DMS79 treated with DMSO at 0.1 percent for 48 hours (cell line): Measurements from ENCODE around the gene PARVB.
A peak's percentile ranks its signal among the peaks of the same experiment; 100 is the strongest.

Experiments
- DNase-seq: peaks from one replicate; lab custom pipeline; 2025; lab: John Stamatoyannopoulos, UW

Gene PARVB, protein sequence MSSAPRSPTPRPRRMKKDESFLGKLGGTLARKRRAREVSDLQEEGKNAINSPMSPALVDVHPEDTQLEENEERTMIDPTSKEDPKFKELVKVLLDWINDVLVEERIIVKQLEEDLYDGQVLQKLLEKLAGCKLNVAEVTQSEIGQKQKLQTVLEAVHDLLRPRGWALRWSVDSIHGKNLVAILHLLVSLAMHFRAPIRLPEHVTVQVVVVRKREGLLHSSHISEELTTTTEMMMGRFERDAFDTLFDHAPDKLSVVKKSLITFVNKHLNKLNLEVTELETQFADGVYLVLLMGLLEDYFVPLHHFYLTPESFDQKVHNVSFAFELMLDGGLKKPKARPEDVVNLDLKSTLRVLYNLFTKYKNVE

DNA sequence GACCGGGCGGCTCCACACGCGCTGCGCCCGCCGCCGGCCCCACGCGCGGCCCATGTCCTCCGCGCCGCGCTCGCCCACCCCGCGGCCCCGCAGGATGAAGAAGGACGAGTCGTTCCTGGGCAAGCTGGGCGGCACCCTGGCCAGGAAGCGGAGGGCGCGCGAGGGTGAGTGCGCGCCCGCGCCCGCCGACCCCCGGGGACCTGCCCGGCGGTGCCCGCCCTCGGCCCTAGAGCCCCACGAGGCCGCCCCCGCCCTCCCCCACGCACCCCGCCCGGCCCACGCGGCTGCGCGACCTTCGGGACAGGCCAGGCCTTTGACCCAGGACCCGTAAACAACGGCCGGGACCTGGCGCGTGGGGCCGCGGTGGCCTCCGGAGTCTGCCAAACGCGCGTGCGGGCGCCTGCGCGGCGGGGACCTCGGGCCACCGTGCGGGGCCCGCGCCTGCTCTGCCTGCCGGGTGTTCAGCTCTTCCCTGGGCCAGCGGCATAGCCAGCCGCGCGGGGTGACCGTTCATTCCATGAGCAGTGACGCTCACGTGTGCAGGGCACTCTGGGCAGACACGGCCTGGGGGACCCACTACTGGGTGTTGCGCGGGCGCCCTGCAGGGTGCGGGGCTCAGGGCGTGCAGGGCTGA, at the start of gene PARVB:
TSS of gene PARVB (plus strand) at position 15 of the 634 bp plus-strand sequence. CDS start at position 53, 38 bp downstream.
- DNase-seq = no peak

DNA sequence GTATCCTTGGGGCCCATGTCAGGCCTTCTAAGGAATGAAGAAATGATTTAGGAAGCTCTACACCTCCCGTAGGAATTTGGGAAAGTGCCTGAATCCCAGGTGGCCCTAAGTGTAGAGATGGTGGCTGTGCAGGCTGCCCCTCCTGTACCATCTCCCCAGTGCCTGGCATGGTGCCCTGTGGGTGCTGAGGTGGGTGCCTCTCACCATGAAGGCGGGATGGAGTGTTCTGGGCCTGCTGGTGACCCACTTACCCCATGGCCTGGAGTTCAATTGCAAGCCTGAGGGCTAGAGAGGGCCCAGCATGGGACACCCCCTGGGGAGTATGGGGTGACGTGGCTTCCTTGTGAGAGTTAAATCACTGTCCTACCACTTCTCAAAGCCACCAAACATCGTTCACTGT, 49.1 kb upstream of the PARVB start:
- DNase-seq = no peak

DNA sequence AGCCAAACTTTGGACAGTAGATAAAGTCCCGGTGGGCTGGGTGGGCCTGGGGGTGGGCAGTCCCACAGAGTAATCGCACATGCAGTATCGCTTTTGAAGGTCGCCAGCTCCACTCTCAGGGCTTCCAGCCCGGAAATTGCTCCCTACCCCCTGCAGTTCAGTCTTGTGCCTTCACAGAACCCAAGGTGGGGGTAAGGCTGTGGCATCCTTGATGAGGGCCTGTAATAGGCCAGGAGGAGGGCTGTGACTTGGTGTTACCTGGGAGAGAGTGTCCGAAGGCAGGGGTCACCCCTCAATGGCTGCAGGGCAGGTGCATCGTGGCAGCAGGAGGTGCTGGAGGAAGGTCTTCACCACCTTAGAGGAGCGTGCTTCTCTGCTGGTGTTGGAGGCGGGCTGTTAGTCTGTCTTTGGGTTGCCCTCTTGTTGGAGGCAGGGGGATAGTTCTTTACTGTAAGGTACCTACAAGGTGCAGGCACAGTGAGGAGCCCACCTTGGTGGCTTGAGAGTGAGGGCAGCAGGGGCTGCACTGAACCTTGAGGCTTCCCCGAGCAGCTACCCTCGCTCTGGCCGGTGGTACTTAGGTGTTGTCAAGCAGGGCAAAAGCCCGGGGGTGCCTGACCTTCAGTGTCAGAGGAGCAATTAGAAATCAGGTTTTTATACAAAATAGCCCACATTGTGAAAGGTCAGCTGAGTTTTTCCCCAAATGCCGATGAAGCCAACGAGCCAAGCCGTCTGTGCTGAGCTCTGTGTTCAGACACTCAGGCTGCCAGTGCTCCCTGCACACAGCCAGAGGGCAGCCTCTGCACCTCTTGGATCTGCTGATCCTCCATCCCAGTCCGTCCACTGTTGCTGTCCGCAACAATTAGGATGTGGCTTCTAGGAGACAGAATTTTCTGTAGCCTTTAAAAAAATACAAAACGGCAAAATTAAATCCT, 47.0 kb upstream of the PARVB start:
- DNase-seq = no peak

DNA sequence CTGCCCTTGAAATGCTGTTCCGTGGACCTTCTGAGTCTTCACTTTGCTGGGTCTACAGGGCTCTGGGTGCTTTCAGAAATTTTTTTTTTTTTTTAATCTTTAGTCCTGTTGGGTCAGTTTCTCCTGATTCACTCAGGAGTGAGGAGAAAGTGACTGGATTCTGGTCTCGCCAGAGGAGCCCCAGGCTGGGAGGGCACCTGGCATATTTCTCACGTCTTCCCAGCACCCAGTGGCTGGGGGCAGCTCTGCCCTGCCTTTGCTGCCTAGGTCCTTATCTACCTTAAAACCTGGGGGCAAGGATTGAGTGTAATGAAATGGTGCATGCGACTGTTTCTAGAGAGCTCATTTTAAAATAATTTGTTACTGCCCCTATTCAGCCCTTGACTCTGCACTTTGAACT, 45.5 kb upstream of the PARVB start:
- no peak for DNase-seq

DNA sequence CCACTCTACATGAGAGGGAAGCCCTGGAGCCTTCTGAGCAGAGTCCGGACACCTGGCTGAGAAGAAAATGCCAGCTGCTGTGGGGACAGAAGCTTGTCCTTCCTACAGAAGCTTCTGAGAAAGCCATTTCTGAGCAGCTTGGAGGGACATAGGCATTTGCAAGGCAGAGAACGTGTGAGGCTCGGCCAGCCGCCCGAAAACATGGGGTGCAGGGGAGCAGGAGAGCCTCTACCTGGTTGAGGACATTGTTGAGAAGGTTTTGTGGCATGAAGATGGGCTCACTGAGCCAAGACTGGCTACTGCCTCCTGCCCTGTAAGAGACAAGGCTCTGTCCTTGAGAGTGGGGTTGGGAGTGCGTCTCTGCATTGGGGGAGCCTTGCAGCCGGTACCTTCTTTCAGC, 43.5 kb upstream of the PARVB start:
- DNase-seq = no peak

DNA sequence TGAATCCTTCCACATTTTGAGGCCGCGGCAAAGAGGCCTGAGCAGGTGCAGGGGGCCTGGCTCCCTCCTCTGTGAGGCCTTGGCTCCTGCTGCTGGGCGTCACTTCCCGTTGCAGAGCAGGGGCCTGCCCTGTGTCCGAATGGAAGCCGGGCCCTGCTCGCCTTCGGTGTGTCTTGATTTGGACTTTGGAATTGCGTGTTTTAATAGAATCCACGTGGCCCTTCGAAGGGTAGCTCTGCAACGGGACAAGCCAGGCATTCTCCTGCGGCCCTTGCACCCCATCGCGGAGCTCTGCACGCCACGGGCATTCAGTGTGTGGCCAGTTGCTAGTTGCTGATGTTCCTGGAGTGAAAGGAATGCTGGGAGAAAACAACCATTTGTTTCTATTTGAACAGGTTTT, 43.1 kb upstream of the PARVB start:
- no peak for DNase-seq

DNA sequence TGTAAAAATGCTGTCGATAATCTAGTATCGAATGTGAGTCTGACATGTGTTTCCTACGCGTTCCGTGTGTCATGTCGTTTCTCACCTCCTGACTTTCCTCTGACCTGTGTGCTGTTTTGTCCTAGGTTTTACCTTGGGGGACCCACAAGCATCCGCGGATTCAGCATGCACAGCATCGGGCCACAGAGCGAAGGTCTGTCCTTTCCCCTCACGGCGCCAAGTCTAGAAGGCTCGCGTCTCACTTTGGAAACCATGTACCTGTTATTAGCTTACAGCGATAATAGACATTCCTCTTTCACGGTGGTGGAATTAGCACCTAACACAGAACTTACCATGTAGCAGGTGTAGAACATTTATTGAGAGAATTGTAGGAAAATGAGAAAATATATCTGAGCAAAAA, 40.3 kb upstream of the PARVB start:
- no peak for DNase-seq

DNA sequence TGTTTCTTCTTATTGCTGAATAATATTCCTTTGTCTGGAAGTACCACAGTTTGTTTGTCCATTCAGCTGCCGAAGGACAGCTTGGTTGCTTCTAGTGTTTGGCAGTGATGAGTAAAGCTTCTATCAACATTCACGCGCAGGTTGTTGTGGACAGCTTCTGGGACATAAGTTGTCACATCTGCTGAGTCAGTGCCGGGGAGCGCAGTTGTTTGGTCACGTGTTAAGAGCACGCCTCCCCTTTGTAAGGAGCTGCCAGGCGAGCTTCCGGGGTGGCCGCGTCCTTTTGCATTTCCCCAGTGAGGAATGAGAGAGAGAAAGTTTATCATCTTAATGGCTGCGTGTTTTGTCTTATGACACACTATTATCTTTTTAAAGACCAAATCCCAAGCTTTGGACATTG, 38.6 kb upstream of the PARVB start:
- no peak for DNase-seq

DNA sequence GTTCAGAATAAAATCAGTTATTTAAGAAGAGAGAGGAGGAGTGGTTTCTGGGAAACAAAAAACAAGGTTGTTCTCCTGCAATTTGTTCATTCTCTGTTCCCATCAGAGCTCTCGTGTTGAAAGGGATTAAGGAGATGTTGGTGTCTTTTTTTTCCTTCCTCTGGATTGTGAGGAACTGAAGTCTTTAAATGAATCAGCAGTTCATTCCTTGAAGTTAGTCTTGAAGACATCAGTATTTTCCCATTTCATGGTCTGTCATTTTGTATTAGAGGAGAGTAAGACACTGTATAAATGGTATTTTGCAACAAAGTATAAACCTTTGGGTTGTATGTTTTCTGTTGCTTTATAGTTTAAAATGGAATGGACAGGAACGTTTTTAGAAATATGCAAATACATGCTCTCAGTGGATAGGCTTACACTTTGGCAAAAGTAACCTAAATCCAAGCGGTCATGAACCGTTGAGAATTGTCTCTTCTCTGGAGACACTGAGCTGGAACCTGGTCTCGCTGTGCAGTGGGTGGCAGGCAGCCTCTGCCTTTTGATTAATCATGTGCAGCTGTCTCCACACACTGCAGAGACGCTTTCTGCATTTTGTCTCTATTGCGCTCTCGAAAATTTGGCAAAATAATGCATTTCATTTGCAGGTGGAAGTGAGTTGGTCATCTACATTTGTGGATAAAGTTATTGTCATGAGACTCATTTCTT, 35.8 kb upstream of the PARVB start:
- DNase-seq = no peak

DNA sequence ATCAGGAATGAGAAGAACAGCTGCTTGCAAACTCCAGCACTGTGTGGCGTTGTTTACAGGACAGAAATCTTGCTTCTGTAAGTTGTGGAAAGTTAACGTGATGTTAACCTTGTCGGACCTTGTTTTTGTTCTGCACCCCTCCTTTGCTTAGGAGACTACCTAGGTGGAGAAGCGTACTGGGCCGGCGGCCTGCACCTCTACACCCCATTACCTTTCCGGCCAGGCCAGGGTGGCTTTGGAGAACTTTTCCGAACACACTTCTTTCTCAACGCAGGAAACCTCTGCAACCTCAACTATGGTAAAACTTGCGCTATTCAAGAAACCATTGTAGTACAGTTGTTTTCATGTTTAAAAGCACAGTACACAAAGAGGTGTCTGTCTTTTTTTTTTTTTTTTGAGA, 35.1 kb upstream of the PARVB start:
- no peak for DNase-seq

DNA sequence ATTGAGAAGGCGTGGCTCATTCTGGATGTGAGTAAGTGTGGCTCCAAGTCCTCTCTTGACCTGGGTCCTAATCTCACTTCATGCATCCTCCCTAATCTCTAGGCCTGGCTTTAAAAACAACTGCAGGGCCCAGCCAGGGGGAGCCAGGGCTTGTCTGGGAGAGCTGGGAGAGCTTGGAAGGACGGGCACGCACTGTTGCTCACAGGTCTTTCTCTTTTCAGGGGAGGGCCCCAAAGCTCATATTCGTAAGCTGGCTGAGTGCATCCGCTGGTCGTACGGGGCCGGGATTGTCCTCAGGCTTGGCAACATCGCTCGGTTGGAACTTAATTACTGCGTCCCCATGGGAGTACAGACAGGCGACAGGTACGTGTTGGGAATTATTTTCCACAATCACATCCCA, 34.1 kb upstream of the PARVB start:
- DNase-seq = no peak

DNA sequence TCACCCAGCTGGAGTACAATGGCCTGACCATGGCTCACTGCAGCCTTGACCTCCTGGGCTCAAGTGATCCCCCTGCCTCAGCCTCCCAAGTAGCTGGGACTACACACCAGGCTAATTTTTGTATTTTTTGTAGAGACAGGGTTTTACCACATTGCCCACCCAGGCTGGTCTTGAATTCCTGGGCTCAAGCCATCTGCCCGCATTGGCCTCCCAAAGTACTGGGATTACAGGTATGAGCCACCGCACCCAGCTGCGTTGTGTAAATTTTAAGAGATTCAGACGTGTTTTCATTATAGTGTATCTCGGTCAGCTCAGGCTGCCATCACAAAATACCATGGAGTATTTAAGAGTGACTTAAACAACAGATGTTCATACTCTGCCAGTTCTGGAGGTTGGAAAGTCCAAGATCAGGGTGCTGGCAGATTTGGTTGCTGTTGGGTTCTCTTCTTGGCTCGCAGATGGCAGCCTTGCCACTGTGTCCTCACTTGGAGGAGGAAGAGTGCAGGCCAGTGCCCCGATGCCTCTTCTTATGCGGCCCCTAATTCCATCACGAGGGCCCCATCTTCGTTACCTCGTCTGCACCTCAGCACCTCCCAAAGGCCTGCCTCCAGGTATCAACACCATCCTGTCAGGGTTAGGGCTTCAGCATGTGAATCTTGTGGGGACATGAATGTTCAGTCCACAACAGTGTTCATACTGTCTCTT, 32.6 kb upstream of the PARVB start:
- DNase-seq = no peak

DNA sequence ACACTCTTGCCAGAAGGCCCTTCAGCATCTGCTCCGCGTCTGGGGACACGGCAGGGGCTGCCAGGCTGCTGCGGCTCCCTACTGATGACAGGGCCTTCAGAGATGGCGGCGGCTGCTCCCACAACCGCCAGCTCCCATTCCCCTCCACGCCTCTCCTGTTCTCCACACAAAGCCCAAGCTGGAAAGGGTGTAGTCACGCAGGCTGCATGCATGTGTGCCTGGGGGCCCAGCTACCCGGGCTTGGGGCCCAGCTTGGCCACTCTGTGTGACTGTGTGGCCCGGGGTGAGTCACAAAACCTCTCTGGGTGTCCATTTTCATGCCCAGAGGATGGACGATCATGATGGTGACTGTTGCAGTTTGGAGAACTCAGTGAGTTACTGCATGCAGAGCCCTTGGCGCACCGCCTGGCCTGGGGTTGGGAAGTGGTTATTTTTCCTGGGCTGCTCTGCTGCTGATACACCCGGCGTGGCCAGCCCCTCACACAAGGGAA, 31.7 kb upstream of the PARVB start:
- no peak for DNase-seq

DNA sequence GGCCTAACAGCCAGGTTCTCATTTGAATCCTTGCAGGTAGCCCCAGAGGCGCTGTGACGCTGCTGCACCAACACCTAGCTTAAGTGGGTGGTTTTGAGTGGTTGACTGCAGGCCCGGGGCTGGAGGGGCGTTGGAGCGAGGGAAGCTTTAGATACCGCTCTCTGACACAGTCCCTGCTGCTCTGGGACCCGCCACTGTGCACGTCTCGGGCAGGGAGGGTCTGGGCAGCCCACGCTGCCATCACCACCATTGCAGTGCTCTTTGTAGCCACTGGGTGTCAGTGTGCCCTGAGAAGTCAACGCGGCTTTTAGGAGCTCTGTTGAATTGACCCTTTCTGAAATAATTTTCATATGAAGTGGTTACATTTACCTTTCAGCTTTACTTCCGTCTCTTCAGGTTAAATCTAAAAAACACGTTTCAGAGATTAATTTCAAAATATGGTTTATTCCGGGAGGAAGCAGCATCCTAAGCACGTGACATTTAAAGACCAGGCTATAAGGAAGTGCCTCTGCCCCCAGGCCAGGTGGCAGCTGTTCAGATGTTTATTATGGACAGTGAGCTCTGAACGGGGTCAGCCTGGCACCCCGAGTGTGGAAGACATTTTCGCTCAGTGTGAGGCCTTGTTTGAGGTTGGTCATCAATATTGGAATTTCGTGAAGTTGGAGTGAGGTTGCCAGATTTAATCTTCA, 30.9 kb upstream of the PARVB start:
- DNase-seq = peak; percentile 2

DNA sequence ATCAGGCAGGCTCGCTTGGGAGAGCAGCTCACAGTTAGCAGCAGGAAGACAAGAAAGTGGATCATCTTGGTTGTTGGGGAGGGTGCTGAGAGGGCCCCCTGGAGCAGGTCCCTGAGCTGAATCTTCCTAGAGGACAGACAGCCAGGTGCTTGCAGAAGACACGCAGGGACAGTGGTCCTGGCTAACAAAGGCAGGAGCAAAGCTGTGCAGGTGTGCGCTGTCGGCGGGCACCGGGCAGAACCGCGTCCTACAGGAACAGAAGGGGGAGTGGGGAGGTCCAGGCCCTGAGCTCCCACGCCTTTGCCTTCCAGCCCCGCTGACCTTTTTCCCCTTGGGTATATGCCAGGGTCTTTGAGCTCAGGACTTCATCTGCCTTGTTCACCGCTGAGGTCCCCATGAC, 30.1 kb upstream of the PARVB start:
- DNase-seq = no peak

DNA sequence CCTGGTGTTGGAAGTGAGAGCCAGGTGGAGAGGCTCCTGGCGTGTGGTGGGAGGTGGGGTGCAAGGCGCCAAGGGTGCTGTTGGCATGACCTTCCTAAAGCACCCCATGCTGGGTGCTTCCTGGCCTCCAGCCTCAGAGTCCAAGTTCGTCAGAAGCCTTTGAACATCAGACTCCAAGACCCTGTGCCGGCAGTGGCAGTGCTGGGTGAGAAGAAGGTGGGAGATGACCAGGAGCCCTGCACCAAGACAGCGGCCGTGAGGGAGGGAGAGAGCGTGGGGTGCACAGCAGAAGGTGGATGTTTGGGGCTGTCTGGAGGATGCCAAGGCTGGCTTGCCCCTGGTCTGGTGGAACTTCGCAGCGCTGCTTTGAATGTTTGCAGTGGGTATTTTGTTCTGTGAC, 29.7 kb upstream of the PARVB start:
- no peak for DNase-seq

DNA sequence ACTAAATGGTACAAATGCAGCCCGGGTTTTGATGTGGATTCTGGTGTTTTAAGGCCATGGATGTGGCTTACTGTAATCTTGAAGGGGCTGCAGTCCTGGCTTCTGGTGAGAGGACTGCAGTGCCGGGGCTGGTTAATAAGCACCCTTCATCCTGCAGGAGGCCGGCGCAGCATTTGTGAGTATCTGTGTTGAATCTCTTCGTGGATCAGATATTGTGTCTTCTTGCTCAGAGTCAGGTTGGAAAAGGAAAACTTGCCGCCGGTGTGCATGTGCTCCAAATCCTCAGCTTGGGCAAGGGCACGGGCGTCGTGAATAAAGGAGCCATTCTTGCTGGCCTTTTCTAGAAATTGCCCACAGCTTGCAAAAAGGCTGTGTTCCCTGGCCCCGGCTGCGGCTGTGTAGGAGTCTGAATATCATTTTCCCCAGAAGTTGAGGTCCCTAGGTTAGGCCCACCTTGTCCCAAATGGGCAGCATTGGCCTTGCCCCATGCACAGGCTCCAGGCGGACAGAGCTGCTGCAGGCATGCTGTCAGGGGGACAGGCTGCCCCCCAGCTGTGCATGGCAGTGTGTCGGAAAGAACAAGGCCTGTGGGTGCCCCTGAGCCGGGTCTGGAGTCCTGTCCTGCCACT, 28.9 kb upstream of the PARVB start:
- DNase-seq = no peak

DNA sequence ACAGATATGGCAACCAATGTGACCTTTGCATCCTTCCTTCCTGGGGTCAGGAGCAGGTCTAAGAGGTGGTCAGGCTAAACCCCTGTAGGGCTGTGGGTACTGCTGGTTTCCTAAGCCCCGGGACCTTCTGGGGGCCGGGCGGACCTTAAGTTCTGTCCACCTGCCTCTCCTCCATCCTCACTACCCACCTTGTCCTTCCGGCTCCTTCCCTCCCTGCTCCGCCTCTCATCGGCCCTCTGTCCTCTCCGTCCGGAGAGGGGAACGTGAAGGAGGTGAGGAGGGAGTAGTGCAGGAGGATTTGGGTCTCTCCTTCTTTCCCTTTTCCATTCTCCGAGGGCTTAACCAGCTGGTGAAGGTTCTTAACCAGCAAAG, 28.3 kb upstream of the PARVB start:
- DNase-seq = no peak

DNA sequence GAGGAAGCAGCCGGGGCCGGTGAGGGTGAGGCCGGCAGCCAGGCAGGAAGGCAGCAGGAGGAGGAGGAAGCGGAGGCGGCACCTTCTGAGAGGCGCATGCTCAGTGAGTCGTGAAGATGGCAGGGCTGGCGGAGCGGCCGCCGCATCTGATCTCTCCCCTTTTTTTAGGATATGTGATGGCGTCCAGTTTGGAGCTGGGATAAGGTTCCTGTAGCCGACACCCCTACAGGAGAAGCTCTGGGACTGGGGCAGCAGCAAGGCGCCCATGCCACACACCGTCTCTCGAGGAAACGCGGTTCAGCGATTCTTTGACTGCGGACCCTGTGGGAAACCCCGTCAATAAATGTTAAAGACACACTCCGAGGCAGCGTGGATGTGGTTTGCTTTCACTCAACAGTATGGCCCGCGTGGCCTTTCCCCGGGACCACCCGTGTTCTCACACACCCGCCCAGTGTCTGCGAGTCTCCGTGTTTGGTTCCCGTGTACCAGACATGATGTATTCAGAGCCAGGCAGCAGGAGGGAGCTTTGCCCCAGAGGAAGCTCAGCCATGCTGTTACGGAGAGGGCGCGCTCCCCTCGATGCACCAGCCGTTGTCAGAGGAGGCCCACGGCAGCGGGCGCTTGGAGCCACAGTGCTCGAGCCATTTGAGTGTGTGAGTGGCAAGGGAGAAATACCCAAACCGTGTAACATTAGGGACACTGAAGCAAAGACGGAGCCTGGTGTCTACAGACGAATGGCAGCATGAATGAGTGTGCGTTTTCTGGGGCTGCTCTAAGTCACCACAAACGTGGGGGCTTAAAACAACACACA, 27.7 kb upstream of the PARVB start:
- no peak for DNase-seq

DNA sequence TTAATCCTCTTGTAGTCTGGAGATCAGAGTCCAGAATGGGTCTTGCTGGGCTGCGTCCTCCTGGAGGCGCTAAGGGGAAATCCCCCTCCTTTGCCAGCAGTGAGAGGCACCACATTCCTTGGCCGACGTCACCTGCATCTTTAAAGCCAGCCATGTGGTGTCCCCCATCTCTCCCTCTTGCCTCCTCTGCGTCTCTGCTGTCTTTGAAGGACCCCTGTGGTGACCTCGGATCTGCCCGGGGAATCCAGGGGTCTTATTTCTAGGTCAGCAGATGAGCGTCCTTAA, 27.2 kb upstream of the PARVB start:
- no peak for DNase-seq
